Left cardiac atrium (tissue), 4 donors: ENCODE data around the gene BRD7. TPM values are rescaled to one million over a fixed set of nuclear protein-coding genes. Genes with fewer than 3 reads are reported as not detected.

Experiments
- ATAC-seq, 2 donors: fragments of 200-7000 bp; cut with Tn5 transposase; one replicate each; pipeline ENCODE4 v1.9.1; 2020; ENCODE audit warnings: mild to moderate bottlenecking in 2 of 2, moderate library complexity in 2 of 2
- DNase-seq: peaks from one replicate; pipeline ENCODE4 v3.0.0-alpha.2; 2020
- intact Hi-C, 2 donors: fragments of 100-400 bp; cut with DNase I; formaldehyde crosslinking; loops; one replicate each; pipeline versions ENCODE4 v1.14.1 to v1.15.1; 2022 to 2023
- total RNA-seq, 2 donors: library from RNA; stranded (reverse); fragmentation: NEBNext Ultra II Directional; extraction: Animal tissue kit (Norgen Biotek cat#: 25700); gene quantifications; one replicate each; pipeline ENCODE4 v1.2.1, GENCODE V29; 2021
- donor health status: DM: no; HTN: yes; CAD: no.
- donor health status: DM: no; HTN: yes; CAD: no; lungs with severe emphysema.
- donor health status: DM: yes; HTN: yes; CAD: no.
- donor health status: Dilated cardiomyopathy.

Gene BRD7
- total RNA-seq, 2 donors from 2014 or later: 41.7 to 43.4 TPM

DNA sequence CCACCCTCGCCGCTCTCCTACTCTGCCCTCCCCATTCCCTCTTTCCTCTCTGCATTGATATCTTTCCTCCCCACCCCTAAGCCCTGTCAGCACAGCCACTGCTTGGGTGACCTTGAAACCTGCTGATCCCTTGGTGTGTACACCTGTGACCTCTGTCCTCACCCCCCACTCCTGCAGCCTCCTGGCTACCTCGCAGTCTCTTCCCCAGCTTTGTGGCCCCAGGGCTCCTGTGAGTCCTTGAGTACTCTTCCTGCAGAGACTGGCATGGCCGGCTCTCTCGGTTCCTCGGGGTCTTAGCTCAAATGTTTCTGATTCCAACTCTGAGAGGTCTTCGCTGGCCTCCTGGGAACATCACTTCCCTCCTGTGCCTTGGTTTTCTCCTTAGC is 70.7 kb downstream of the BRD7 start:
- intact Hi-C loops: no loop called here
- DNase-seq (no peak), ATAC-seq (no peak)

GRCh38 chr16:50297301-50298074 is 71.3 kb downstream of the BRD7 start:
- DNase-seq (no peak), ATAC-seq (peak; percentile 24 to 68)
- intact Hi-C loops: no loop called here

DNA sequence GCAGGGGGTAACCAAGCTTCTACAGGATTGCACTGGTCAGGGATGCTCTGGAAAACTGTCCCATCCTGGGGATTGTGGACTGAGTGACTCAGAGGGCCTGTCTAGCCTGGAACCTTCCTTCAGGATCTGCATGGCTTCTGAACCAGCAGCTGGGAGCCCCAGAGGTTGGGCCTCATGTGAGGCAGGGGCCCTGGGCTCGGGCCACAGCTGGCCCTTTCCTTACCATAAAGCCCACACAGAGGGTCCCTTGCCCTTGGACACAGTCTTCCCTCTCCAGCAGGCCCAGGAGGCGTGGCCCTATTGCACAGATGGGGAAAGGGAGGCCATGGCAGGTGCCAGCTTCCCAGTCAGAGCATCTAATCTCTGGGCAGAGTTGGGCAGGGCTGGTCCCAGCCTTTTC is 72.0 kb downstream of the BRD7 start:
- ATAC-seq (no peak), DNase-seq (no peak)
- intact Hi-C loops: no loop called here

GRCh38 chr16:50295541-50296132 is 73.2 kb downstream of the BRD7 start:
- ATAC-seq: no peak
- intact Hi-C loops: no loop called here
- DNase-seq: no peak

- DNase-seq (no peak), ATAC-seq (no peak)
- intact Hi-C loops: no loop called here
Observed at GRCh38 chr16:50294955-50295354, 73.8 kb downstream of the BRD7 start.

- intact Hi-C loops: no loop called here
- DNase-seq: peak; percentile 11
- no peak for ATAC-seq
Observed at GRCh38 chr16:50293994-50294855, 74.6 kb downstream of the BRD7 start.

GRCh38 chr16:50293041-50293783 is 75.6 kb downstream of the BRD7 start:
- intact Hi-C loops: no loop called here
- DNase-seq (peak; percentile 1), ATAC-seq (no peak)

GRCh38 chr16:50292566-50292948 is 76.2 kb downstream of the BRD7 start:
- DNase-seq (no peak), ATAC-seq (no peak)
- intact Hi-C loops: no loop called here

DNA sequence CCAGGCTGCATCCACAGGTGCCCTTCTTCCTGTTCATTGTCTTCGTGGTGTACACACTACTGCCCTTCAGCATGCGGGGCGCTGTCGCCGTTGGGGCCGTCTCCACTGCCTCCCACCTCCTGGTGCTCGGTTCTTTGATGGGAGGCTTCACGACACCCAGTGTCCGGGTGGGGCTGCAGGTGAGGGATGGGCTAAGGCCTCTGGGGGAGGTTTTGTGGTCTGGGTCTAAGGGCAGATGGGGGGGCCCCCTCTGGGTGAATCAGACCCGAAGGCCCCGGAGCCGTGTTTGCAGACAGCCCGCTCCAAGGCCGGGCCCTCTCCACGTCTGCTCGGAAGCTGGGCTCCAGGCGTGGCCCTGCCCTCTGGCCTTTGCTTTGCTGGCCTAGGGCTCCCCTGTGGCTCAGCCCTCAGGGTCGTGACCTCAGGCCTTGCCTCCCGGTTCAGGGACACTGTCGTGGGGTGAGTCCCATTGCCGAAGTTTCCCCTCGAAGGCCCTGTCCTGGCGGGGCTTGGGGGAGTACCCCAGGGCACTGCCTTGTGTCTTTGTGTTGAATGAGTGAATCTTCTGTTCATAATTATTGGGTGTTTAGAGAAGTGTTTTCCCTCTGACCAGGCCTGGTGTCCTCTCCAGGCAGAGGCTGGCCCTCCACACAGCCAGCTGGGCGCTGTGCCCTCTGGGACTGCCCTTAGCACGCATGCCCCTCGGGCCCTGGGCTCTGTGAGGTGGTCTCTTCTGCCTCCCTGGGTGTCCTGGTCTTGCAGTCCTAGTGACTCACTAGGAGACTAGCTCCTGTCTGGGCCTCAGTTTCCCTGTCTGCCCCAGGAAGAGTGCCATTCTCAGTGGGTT is 76.8 kb downstream of the BRD7 start:
- intact Hi-C loops: no loop called here
- DNase-seq: no peak
- ATAC-seq: no peak

DNA sequence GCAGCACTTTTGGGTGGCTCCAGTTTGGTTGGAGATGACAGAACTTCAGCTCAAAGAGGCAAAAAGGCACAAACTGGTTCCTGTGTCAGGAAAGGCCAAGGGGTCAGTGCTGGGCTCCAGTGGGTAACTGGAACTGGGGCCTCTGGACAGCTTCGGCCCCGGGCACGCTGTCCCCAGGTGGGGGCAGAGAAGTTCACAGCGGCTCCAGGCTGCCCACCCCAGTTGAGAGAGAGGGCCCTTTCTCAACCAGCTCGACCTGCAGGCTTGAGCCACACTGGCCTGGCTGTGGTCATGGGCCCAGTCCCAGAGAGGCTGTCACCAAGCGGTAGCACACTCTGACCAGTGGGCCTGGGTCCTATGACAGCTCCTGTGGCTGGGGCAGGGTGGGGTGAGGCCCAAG is 77.9 kb downstream of the BRD7 start:
- DNase-seq (no peak), ATAC-seq (no peak)
- intact Hi-C loops: no loop called here

DNA sequence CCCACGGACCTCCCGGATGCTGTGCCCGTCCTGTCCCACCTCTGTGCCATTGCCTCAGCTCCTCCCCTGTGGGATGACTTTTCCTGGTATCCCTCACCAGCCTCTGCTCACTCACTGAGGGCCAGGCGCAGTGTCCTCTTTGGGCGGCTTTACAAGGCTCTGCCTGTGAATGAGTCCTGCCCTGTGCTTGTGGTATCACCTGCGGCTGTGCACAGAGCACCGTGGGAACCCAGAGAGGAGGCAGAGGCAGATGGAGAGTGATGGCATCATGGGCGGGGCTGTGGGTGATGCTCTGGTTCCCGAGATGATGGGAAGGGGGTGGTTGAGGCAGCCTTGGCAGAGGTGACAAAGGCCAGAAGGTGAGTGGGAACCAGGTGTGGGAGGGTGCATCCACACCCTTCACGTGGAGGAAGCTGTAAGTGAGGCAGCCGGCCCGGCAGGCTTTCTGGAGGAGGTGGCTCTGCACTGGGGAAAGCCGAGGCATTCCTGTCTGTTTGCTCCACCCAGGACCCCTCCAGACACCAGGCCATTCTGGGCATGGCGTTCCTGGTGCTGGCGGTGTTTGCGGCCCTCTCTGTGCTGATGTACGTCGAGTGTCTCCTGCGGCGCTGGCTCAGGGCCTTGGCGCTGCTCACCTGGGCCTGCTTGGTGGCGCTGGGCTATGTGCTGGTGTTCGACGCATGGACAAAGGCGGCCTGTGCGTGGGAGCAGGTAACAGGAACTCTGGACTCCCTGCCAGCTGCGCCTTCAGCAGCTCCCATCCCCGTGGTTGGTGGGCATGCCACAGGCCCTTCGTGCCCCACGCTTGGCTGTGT is 78.6 kb downstream of the BRD7 start:
- intact Hi-C loops: no loop called here
- DNase-seq: no peak
- ATAC-seq: no peak

DNA sequence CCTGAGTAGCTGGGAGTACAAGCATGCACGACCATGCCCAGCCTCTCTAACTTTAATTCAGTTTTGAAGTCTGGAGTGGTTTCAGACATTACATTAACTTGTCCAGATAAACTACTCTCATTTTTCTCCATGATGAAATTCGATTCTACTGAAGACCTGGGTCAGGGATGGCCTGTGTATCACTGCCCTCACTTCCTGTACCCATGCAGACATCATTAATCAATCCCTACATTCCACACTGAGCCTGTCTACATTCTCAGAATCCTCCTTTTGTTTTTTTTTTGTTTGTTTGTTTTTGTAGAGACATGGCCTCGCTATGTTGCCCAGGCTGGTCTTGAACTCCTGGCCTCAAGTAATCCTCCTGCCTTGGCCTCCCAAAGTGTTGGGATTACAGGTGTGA is 79.9 kb downstream of the BRD7 start:
- DNase-seq (no peak), ATAC-seq (no peak)
- intact Hi-C loops: no loop called here

DNA sequence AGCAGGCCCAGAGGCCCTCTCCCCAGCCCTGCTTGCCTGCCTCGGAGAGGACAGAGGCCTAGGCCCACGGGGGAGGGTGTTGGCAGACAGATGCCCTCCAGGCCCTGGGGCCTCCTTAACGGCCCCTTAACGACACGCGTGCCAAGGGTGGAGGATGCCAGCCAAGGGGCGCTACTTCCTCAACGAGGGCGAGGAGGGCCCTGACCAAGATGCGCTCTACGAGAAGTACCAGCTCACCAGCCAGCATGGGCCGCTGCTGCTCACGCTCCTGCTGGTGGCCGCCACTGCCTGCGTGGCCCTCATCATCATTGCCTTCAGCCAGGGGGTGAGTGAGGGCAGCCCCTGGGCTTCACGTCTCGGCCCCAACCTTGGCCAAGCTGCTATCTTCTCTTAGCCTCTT is 80.8 kb downstream of the BRD7 start:
- DNase-seq (no peak), ATAC-seq (no peak)
- intact Hi-C loops: no loop called here

DNA sequence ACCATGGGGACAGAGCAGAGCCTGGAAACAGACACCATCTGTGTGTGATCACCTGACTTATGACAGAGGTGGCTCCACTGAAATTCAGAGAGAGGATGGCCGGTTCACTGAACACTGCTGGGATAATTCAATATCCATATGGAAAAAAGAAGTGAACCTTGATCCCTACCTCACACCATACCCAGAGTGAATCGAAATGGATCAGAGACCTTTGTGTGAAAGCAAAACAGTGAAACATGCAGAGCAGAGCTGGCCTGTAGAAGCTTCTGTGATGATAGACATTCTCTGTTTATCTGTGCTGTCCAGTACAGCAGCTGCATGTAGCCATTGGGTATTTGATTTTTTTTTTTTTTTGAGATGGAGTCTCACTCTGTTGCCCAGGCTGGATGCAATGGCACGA is 82.1 kb downstream of the BRD7 start:
- ATAC-seq (no peak), DNase-seq (no peak)
- intact Hi-C loops: no loop called here

- no peak for DNase-seq
- intact Hi-C loops: no loop called here
Observed at GRCh38 chr16:50285406-50286003, 83.3 kb downstream of the BRD7 start.

GRCh38 chr16:50284131-50284911 is 84.5 kb downstream of the BRD7 start:
- peak; percentile 54 for DNase-seq
- intact Hi-C loops: no loop called here
- ATAC-seq: peak; percentile 13 to 31

More at GRCh38 chr16:50285406-50286003, 83.3 kb downstream of the BRD7 start:
- no peak for ATAC-seq
